HEK293 (cell line): ENCODE results near the gene ZDHHC9.

Experiments used
- CTCF ChIA-PET: fragments of 350-600 bp; formaldehyde crosslinking; extraction: SDS; loops from one replicate; lab custom pipeline; 2021; ENCODE audit warnings: antibody characterized with exemption; lab: Yijun Ruan, JAX
- POLR2A ChIA-PET: fragments of 300-600 bp; formaldehyde crosslinking; extraction: SDS; loops from one replicate; lab custom pipeline; 2020; ENCODE audit warnings: antibody characterized with exemption, inconsistent platforms; lab: Yijun Ruan, JAX
- H3K27ac ChIP-seq: fragments of 200-500 bp; sonication (Bioruptor generic); 2 replicates; pipeline ENCODE4 v1.5.1; 2014; ENCODE audit warnings: low read depth, low read length, control low read depth, inconsistent platforms; ENCODE audit errors: extremely low read depth
- H3K36me3 ChIP-seq, 2 experiments: fragments of 200-500 bp in 1 of 2; sonication (Bioruptor generic) in 1 of 2; 1 replicate in 1 of 2; 2 replicates in 1 of 2; pipeline ENCODE4 v1.5.1; 2014 to 2017; ENCODE audit warnings: inconsistent platforms in 2 of 2, low read length in 2 of 2; ENCODE audit not compliant: control insufficient read depth in 2 of 2, insufficient read depth in 1 of 2
- H3K4me1 ChIP-seq: fragments of 200-500 bp; sonication (Bioruptor generic); 2 replicates; pipeline ENCODE4 v1.5.1; 2014; ENCODE audit warnings: mild to moderate bottlenecking, low read length, inconsistent platforms; ENCODE audit not compliant: control insufficient read depth, insufficient read depth
- H3K4me3 ChIP-seq: 2 replicates; pipeline ENCODE4 v1.5.1; 2011; ENCODE audit warnings: low read depth, mild to moderate bottlenecking, control low read depth, low read length, moderate library complexity
- H3K9me3 ChIP-seq: fragments of 200-500 bp; sonication (Bioruptor generic); 2 replicates; pipeline ENCODE4 v1.5.1; 2014; ENCODE audit warnings: low read depth, low read length, inconsistent platforms; ENCODE audit not compliant: control insufficient read depth, insufficient read depth
- GFI1B ChIP-seq: fragments of 450-650 bp; formaldehyde crosslinking; IDR thresholded peaks from 2 replicates; pipeline ENCODE4 v1.5.1; 2016; ENCODE audit warnings: missing biosample characterization, missing genetic modification characterization
- REPIN1 ChIP-seq: fragments of 450-650 bp; formaldehyde crosslinking; IDR thresholded peaks from 2 replicates; pipeline ENCODE4 v1.5.1; 2017; ENCODE audit warnings: missing biosample characterization, missing genetic modification characterization, low read depth
- SP2 ChIP-seq: fragments of 450-650 bp; formaldehyde crosslinking; IDR thresholded peaks from 2 replicates; pipeline ENCODE4 v1.5.1; 2016; ENCODE audit warnings: missing biosample characterization, missing genetic modification characterization
- SP3 ChIP-seq: fragments of 450-650 bp; formaldehyde crosslinking; IDR thresholded peaks from 2 replicates; pipeline ENCODE4 v1.5.1; 2016; ENCODE audit warnings: missing biosample characterization, missing genetic modification characterization
- TCF7L2 ChIP-seq: IDR thresholded peaks from 2 replicates; pipeline ENCODE4 v1.6.1; 2011; ENCODE audit warnings: low read depth, mild to moderate bottlenecking, inconsistent platforms, low read length, moderate library complexity, borderline replicate concordance
- ZFP3 ChIP-seq: fragments of 450-650 bp; formaldehyde crosslinking; IDR thresholded peaks from 2 replicates; pipeline ENCODE4 v1.5.1; 2016; ENCODE audit warnings: low read depth, missing biosample characterization, missing genetic modification characterization
- ZFP69B ChIP-seq: fragments of 450-650 bp; formaldehyde crosslinking; IDR thresholded peaks from 2 replicates; pipeline ENCODE4 v1.5.1; 2016; ENCODE audit warnings: missing biosample characterization, missing genetic modification characterization
- ZIC2 ChIP-seq: fragments of 450-650 bp; formaldehyde crosslinking; IDR thresholded peaks from 2 replicates; pipeline ENCODE4 v1.5.1; 2016; ENCODE audit warnings: missing biosample characterization, missing genetic modification characterization
- ZNF266 ChIP-seq: fragments of 450-650 bp; formaldehyde crosslinking; IDR thresholded peaks from 2 replicates; pipeline ENCODE4 v1.5.1; 2016; ENCODE audit warnings: missing biosample characterization, missing genetic modification characterization, low read depth
- ZNF302 ChIP-seq: fragments of 450-650 bp; formaldehyde crosslinking; IDR thresholded peaks from 2 replicates; pipeline ENCODE4 v1.5.1; 2016; ENCODE audit warnings: missing biosample characterization, missing genetic modification characterization, low read depth
- ZNF335 ChIP-seq: fragments of 450-650 bp; formaldehyde crosslinking; conservative IDR thresholded peaks from 2 replicates; pipeline ENCODE4 v1.5.1; 2016; ENCODE audit warnings: missing biosample characterization, missing genetic modification characterization
- ZNF341 ChIP-seq: fragments of 450-650 bp; formaldehyde crosslinking; IDR thresholded peaks from 2 replicates; pipeline ENCODE4; 2016; ENCODE audit warnings: low read depth, missing biosample characterization, missing genetic modification characterization
- ZNF530 ChIP-seq: fragments of 450-650 bp; formaldehyde crosslinking; IDR thresholded peaks from 2 replicates; pipeline ENCODE4 v1.5.1; 2016; ENCODE audit warnings: low read depth, missing biosample characterization, missing genetic modification characterization
- ZNF658 ChIP-seq: fragments of 450-650 bp; formaldehyde crosslinking; IDR thresholded peaks from 2 replicates; pipeline ENCODE4; 2016; ENCODE audit warnings: missing biosample characterization, missing genetic modification characterization
- ZNF768 ChIP-seq: fragments of 450-650 bp; formaldehyde crosslinking; IDR thresholded peaks from 2 replicates; pipeline ENCODE4 v1.5.1; 2018; ENCODE audit warnings: missing biosample characterization, mild to moderate bottlenecking, missing genetic modification characterization
- TF ChIP-seq, protein P1 (sequence below): fragments of 450-650 bp; formaldehyde crosslinking; IDR thresholded peaks from 2 replicates; pipeline ENCODE4 v1.5.1; 2016; ENCODE audit warnings: missing biosample characterization, missing genetic modification characterization
- TF ChIP-seq, protein P2 (sequence below): fragments of 450-650 bp; formaldehyde crosslinking; IDR thresholded peaks from 2 replicates; pipeline ENCODE4 v1.5.1; 2016; ENCODE audit warnings: missing biosample characterization, missing genetic modification characterization
- TF ChIP-seq, protein P3 (sequence below): fragments of 450-650 bp; formaldehyde crosslinking; IDR thresholded peaks from 2 replicates; pipeline ENCODE4 v1.5.1; 2016; ENCODE audit warnings: missing biosample characterization, missing genetic modification characterization
- TF ChIP-seq, protein P4 (sequence below): fragments of 450-650 bp; formaldehyde crosslinking; conservative IDR thresholded peaks from 2 replicates; pipeline ENCODE4 v1.5.1; 2016; ENCODE audit warnings: low read depth, missing biosample characterization, missing genetic modification characterization
- TF ChIP-seq, protein P5 (sequence below): fragments of 450-650 bp; formaldehyde crosslinking; IDR thresholded peaks from 2 replicates; pipeline ENCODE4 v1.5.1; 2016; ENCODE audit warnings: missing biosample characterization, missing genetic modification characterization, low read depth

The ZDHHC9 gene

DNA sequence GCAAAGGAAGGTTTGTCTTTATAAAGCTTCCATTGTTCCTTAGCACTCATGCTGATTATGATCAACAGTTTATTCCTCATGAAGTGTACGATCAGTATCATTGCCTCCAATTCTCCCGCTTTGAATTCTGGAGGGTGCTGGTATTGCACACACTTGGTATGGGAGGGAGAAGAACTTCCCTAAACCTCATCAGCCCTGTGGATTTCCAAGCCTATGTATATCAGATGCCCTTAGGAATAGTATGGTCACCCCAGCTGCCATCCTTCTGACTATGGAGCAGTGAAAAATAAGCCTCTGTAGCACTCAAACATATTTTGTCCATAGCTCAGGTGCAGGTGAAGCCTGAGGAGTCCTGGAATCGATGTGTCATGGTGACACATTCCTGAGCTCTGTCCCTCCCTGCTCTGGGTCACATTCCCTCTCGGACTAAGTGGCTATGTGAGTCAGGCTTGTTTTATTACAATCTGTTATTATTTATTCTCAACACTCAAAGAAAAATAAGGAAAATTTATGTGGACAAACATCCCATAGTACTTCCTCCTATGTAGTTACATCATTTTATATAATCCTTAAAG is 2.0 kb upstream of the ZDHHC9 start:
- POLR2A ChIA-PET, result no interaction called here

DNA sequence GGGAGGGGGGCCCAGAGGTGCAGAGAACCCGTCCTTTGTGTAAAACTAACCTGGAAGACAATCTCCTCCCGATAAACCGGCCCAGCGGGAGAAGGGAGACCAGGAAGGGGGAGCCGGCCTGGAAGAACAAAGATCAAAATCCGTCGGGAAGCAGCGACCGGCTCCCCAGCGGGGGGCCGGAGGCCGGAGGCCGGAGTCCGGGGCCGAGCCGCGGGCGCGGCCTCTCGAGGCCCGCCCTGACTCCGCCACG is 552 bp downstream of the ZDHHC9 start:
- TF ChIP-seq, protein P1, sequence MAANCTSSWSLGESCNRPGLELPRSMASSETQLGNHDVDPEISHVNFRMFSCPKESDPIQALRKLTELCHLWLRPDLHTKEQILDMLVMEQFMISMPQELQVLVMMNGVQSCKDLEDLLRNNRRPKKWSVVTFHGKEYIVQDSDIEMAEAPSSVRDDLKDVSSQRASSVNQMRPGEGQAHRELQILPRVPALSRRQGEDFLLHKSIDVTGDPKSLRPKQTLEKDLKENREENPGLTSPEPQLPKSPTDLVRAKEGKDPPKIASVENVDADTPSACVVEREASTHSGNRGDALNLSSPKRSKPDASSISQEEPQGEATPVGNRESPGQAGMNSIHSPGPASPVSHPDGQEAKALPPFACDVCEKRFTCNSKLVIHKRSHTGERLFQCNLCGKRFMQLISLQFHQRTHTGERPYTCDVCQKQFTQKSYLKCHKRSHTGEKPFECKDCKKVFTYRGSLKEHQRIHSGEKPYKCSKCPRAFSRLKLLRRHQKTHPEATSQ (tag by site-specific recombination), result no peak
- no peak for TF ChIP-seq ZFP69B
- TF ChIP-seq, protein P2, sequence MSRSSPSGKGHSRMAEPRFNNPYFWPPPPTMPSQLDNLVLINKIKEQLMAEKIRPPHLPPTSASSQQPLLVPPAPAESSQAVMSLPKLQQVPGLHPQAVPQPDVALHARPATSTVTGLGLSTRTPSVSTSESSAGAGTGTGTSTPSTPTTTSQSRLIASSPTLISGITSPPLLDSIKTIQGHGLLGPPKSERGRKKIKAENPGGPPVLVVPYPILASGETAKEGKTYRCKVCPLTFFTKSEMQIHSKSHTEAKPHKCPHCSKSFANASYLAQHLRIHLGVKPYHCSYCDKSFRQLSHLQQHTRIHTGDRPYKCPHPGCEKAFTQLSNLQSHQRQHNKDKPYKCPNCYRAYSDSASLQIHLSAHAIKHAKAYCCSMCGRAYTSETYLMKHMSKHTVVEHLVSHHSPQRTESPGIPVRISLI (tag by site-specific recombination), result no peak
- TF ChIP-seq, protein P3, sequence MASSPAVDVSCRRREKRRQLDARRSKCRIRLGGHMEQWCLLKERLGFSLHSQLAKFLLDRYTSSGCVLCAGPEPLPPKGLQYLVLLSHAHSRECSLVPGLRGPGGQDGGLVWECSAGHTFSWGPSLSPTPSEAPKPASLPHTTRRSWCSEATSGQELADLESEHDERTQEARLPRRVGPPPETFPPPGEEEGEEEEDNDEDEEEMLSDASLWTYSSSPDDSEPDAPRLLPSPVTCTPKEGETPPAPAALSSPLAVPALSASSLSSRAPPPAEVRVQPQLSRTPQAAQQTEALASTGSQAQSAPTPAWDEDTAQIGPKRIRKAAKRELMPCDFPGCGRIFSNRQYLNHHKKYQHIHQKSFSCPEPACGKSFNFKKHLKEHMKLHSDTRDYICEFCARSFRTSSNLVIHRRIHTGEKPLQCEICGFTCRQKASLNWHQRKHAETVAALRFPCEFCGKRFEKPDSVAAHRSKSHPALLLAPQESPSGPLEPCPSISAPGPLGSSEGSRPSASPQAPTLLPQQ (tag by site-specific recombination), result no peak
- TF ChIP-seq ZNF302 (tag by site-specific recombination), result no peak
- TF ChIP-seq, protein P4, sequence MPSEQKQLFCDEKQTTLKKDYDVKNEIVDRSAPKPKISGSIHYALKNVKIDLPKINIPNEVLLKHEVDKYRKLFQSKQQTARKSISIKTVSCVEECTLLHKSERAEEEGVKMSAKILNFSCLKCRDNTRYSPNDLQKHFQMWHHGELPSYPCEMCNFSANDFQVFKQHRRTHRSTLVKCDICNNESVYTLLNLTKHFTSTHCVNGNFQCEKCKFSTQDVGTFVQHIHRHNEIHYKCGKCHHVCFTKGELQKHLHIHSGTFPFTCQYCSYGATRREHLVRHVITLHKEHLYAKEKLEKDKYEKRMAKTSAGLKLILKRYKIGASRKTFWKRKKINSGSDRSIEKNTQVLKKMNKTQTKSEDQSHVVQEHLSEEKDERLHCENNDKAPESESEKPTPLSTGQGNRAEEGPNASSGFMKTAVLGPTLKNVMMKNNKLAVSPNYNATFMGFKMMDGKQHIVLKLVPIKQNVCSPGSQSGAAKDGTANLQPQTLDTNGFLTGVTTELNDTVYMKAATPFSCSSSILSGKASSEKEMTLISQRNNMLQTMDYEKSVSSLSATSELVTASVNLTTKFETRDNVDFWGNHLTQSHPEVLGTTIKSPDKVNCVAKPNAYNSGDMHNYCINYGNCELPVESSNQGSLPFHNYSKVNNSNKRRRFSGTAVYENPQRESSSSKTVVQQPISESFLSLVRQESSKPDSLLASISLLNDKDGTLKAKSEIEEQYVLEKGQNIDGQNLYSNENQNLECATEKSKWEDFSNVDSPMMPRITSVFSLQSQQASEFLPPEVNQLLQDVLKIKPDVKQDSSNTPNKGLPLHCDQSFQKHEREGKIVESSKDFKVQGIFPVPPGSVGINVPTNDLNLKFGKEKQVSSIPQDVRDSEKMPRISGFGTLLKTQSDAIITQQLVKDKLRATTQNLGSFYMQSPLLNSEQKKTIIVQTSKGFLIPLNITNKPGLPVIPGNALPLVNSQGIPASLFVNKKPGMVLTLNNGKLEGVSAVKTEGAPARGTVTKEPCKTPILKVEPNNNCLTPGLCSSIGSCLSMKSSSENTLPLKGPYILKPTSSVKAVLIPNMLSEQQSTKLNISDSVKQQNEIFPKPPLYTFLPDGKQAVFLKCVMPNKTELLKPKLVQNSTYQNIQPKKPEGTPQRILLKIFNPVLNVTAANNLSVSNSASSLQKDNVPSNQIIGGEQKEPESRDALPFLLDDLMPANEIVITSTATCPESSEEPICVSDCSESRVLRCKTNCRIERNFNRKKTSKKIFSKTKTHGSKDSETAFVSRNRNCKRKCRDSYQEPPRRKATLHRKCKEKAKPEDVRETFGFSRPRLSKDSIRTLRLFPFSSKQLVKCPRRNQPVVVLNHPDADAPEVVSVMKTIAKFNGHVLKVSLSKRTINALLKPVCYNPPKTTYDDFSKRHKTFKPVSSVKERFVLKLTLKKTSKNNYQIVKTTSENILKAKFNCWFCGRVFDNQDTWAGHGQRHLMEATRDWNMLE, result no peak
- no peak for TF ChIP-seq TCF7L2
- no peak for TF ChIP-seq ZNF768
- TF ChIP-seq SP2 (tag by site-specific recombination), result no peak
- TF ChIP-seq ZNF341, result no peak
- TF ChIP-seq SP3 (tag by site-specific recombination), result no peak
- no peak for TF ChIP-seq REPIN1 (tag by site-specific recombination)
- TF ChIP-seq ZIC2 (tag by site-specific recombination), result no peak
- H3K4me1 ChIP-seq, result no peaks in the 10 kb centered on the region
- H3K27ac ChIP-seq, result peak overlapping the region; percentile 49; the same call in 1 of the 2 replicates
- ChIA-PET POLR2A (interaction anchor here (1.0 to 1.4 kb wide), 3 partner anchors 10 to 244 kb away, joined by 3 to 7 read pairs (median 5); partner anchors contain the start of gene UTP14A), CTCF (no interaction called here)
- peaks cover 0 to 22% of the 10 kb centered on the region in 2 experiments for H3K36me3 ChIP-seq
- H3K9me3 ChIP-seq, result no peaks in the 10 kb centered on the region
- H3K4me3 ChIP-seq, result peak overlapping the region; percentile 51

More for the DNA sequence above, 2.0 kb upstream of the ZDHHC9 start:
- Histone ChIP-seq H3K9me3 (no peaks in the 10 kb centered on the region), H3K4me1 (no peaks in the 10 kb centered on the region), H3K4me3 (no peak overlapping the region), H3K36me3 (peaks cover 0 to 12% of the 10 kb centered on the region in 2 experiments; a peak in 2 of 3 replicates), H3K27ac (no peak overlapping the region)
- CTCF ChIA-PET, result interaction anchor here (1.4 to 1.6 kb wide), 2 partner anchors 22 to 208 kb away, joined by 3 read pairs; no protein-coding TSS in a partner anchor
- no peak for TF ChIP-seq ZNF266 (tag by site-specific recombination)
- no peak for TF ChIP-seq ZNF530 (tag by site-specific recombination)
- TF ChIP-seq, protein P5, sequence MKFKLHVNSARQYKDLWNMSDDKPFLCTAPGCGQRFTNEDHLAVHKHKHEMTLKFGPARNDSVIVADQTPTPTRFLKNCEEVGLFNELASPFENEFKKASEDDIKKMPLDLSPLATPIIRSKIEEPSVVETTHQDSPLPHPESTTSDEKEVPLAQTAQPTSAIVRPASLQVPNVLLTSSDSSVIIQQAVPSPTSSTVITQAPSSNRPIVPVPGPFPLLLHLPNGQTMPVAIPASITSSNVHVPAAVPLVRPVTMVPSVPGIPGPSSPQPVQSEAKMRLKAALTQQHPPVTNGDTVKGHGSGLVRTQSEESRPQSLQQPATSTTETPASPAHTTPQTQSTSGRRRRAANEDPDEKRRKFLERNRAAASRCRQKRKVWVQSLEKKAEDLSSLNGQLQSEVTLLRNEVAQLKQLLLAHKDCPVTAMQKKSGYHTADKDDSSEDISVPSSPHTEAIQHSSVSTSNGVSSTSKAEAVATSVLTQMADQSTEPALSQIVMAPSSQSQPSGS, result no peak
- no peak for TF ChIP-seq ZNF658 (tag by site-specific recombination)
- no peak for TF ChIP-seq ZNF335
- no peak for TF ChIP-seq GFI1B (tag by site-specific recombination)
- no peak for TF ChIP-seq ZNF302 (tag by site-specific recombination)
- TF ChIP-seq ZFP3, result no peak
